HepG2 (cell line): Measurements from ENCODE around the gene CENPVL1. TPM values are rescaled to one million over a fixed set of nuclear protein-coding genes. Genes with fewer than 3 reads are reported as not detected.

ENCODE experiments used
- ATAC-seq: fragments of 200-7000 bp; cut with Tn5 transposase; 3 replicates; pipeline ENCODE4 v1.9.1; 2020; ENCODE audit warnings: mild to moderate bottlenecking, moderate library complexity
- BruUV-seq: library from RNA; stranded (reverse); fragments of 400-500 nt; replicated peaks from 2 replicates; lab custom pipeline; 2021; lab: Mats Ljungman, UMichigan
- CTCF ChIA-PET: fragments of 300-600 bp; formaldehyde crosslinking; extraction: SDS; loops from one replicate; lab custom pipeline; 2021; ENCODE audit warnings: low total read pairs, inconsistent platforms, low intra/inter-chr PET ratio; lab: Yijun Ruan, JAX
- POLR2A ChIA-PET: fragments of 350-600 bp; sonication (Branson Sonifier 250); formaldehyde crosslinking; loops from one replicate; lab custom pipeline; 2020; ENCODE audit warnings: antibody characterized with exemption, inconsistent platforms; lab: Yijun Ruan, JAX
- DNase-seq: peaks from one replicate; pipeline ENCODE4 v3.0.0-alpha.2; 2015; ENCODE audit warnings: low spot score
- FAIRE-seq: peaks from 3 replicates; lab custom pipeline; 2011; peaks lifted over from hg19 to GRCh38; lab: Jason Lieb, UNC
- H2AFZ ChIP-seq: one replicate; pipeline ENCODE4 v1.6.1; 2011; ENCODE audit warnings: low read length, inconsistent platforms
- H3K27ac ChIP-seq: fragments of 300-600 bp; 3 replicates; pipeline ENCODE4 v1.8.0; 2011; ENCODE audit warnings: mixed run types, mild to moderate bottlenecking, mixed read lengths, low read length, inconsistent platforms; ENCODE audit not compliant: insufficient read depth; ENCODE audit errors: extremely low read length
- H3K27me3 ChIP-seq, 2 experiments: fragments of 200-600 bp in 1 of 2; 2 replicates in 1 of 2; 3 replicates in 1 of 2; pipeline versions ENCODE4 v1.6.0 to v1.8.0; 2011; ENCODE audit warnings: low read length in 2 of 2, mild to moderate bottlenecking in 2 of 2, moderate library complexity in 2 of 2, inconsistent platforms in 1 of 2; ENCODE audit not compliant: insufficient read depth in 2 of 2, control insufficient read depth in 1 of 2
- H3K36me3 ChIP-seq, 2 experiments: fragments of 200-600 bp in 1 of 2; replicated peaks in 1 of 2; 2 replicates in 1 of 2; 3 replicates in 1 of 2; pipeline versions ENCODE4 v1.5.1 to v1.8.0; 2011; ENCODE audit warnings: low read length in 2 of 2, inconsistent platforms in 1 of 2; ENCODE audit not compliant: insufficient read depth in 2 of 2, control insufficient read depth in 1 of 2
- H3K4me1 ChIP-seq: 2 replicates; pipeline ENCODE4 v1.5.1; 2012; ENCODE audit warnings: low read length, inconsistent platforms; ENCODE audit not compliant: insufficient read depth
- H3K4me2 ChIP-seq: 2 replicates; pipeline ENCODE4 v1.6.0; 2011; ENCODE audit warnings: low read depth, low read length, inconsistent platforms
- H3K4me3 ChIP-seq, 3 experiments: fragments of 200-600 bp in 1 of 3; sonication (generic), shearing (Covaris generic) in 1 of 3; replicated peaks in 1 of 3; 2 replicates each; pipeline ENCODE4 v1.5.1; 2011 to 2016; ENCODE audit warnings: low read length in 3 of 3, inconsistent platforms in 2 of 3, low read depth in 2 of 3, mild to moderate bottlenecking in 2 of 3, control low read depth in 1 of 3, mixed read lengths in 1 of 3; ENCODE audit not compliant: insufficient read depth in 1 of 3
- H3K79me2 ChIP-seq: one replicate; pipeline ENCODE4 v1.6.1; 2011; ENCODE audit warnings: low read length, inconsistent platforms; ENCODE audit not compliant: insufficient read depth
- H3K9ac ChIP-seq: 2 replicates; pipeline ENCODE4 v1.6.0; 2011; ENCODE audit warnings: mild to moderate bottlenecking, low read depth, low read length, inconsistent platforms; ENCODE audit not compliant: insufficient read depth
- H3K9me3 ChIP-seq: 2 replicates; pipeline ENCODE4 v1.5.1; 2012; ENCODE audit warnings: mild to moderate bottlenecking, low read length
- H4K20me1 ChIP-seq: 2 replicates; pipeline ENCODE4 v1.6.0; 2011; ENCODE audit warnings: inconsistent platforms, mild to moderate bottlenecking, low read length, moderate library complexity; ENCODE audit not compliant: insufficient read depth
- ATF6 ChIP-seq: sonication (generic); formaldehyde crosslinking; conservative IDR thresholded peaks from 2 replicates; pipeline ENCODE4 v1.4.0; 2020; ENCODE audit warnings: missing genetic modification reagents
- ETV6 ChIP-seq: sonication (generic); formaldehyde crosslinking; conservative IDR thresholded peaks from 2 replicates; pipeline ENCODE4 v1.4.0; 2020; ENCODE audit warnings: missing genetic modification reagents
- GRHL1 ChIP-seq: sonication (generic); formaldehyde crosslinking; conservative IDR thresholded peaks from 2 replicates; pipeline ENCODE4 v1.8.0; 2022; ENCODE audit warnings: missing genetic modification reagents
- NFYB ChIP-seq: sonication (generic); formaldehyde crosslinking; IDR thresholded peaks from 2 replicates; pipeline ENCODE4 v1.4.0; 2020; ENCODE audit warnings: missing genetic modification reagents
- PITX1 ChIP-seq: sonication (generic); formaldehyde crosslinking; IDR thresholded peaks from 2 replicates; pipeline ENCODE4 v1.5.1; 2020; ENCODE audit warnings: mild to moderate bottlenecking, missing genetic modification reagents
- SSRP1 ChIP-seq: IDR thresholded peaks from 2 replicates; pipeline ENCODE4 v1.6.1; 2016; ENCODE audit warnings: control low read depth
- TBP ChIP-seq: sonication (generic); formaldehyde crosslinking; IDR thresholded peaks from 2 replicates; pipeline ENCODE4 v1.5.0; 2020; ENCODE audit warnings: missing genetic modification reagents
- TCF7 ChIP-seq: sonication (generic); IDR thresholded peaks from 2 replicates; pipeline ENCODE4 v1.6.1; 2016; ENCODE audit warnings: antibody characterized with exemption, low read depth
- TRIM24 ChIP-seq: sonication (generic); formaldehyde crosslinking; IDR thresholded peaks from 2 replicates; pipeline ENCODE4 v1.8.0; 2022; ENCODE audit warnings: mild to moderate bottlenecking, missing genetic modification reagents
- ZBTB26 ChIP-seq: IDR thresholded peaks from 2 replicates; pipeline ENCODE4 v1.6.1; 2016; ENCODE audit warnings: missing compliant biosample characterization, missing genetic modification reagents, borderline replicate concordance
- ZFP36 ChIP-seq: fragments of 150-350 bp; IDR thresholded peaks from 2 replicates; pipeline ENCODE4 v1.6.1; 2018; ENCODE audit warnings: borderline replicate concordance, low read length, low read depth; ENCODE audit not compliant: partially characterized antibody
- ZNF549 ChIP-seq: sonication (generic); formaldehyde crosslinking; IDR thresholded peaks from 2 replicates; pipeline ENCODE4 v1.5.0; 2020; ENCODE audit warnings: missing genetic modification reagents
- ZNF564 ChIP-seq: sonication (generic); formaldehyde crosslinking; IDR thresholded peaks from 2 replicates; pipeline ENCODE4 v1.8.1; 2023; ENCODE audit warnings: mild to moderate bottlenecking, missing genetic modification reagents
- ZNF570 ChIP-seq: sonication (generic); formaldehyde crosslinking; IDR thresholded peaks from 2 replicates; pipeline ENCODE4 v1.4.0; 2020; ENCODE audit warnings: mild to moderate bottlenecking, missing genetic modification reagents, borderline replicate concordance
- ZNF740 ChIP-seq: sonication (generic); formaldehyde crosslinking; IDR thresholded peaks from 2 replicates; pipeline ENCODE4 v1.4.0; 2020; ENCODE audit warnings: missing genetic modification reagents
- ZNF776 ChIP-seq: sonication (generic); formaldehyde crosslinking; IDR thresholded peaks from 2 replicates; pipeline ENCODE4 v1.4.0; 2020; ENCODE audit warnings: mild to moderate bottlenecking, missing genetic modification reagents
- WGBS: methylation state at CpG from one replicate; pipeline ENCODE4 v1.1.6; 2017; ENCODE audit warnings: low lambda C conversion rate; 5-methylcytosine and 5-hydroxymethylcytosine counted together
- in situ Hi-C: cut with HindIII; loops from 2 replicates; pipeline ENCODE4 v1.10.0; 2017; ENCODE audit warnings: low pct_unique_long_range_greater_than_20kb; ENCODE audit not compliant: extremely low pct_ligation_motif_present
- intact Hi-C: fragments of 100-400 bp; cut with micrococcal nuclease; formaldehyde crosslinking; loops from one replicate; pipeline ENCODE4 v1.10.0; 2022; ENCODE audit not compliant: unreplicated experiment
- polyA plus RNA-seq, 8 experiments: library from polyadenylated mRNA; depleted of rRNA in 3 of 8; stranded (reverse) in 7 of 8; unstranded in 1 of 8; fragments of >200 nt; fragmentation: Illumina TruSeq in 4 of 8; extraction: Trizol in 4 of 8; gene quantifications; 2 replicates each; pipeline versions ENCODE4 v1.2.1 to v1.2.3, GENCODE V29; 2011 to 2016; ENCODE audit warnings: low read depth in 4 of 8, missing spikeins in 1 of 8, mixed read lengths in 1 of 8; ENCODE audit not compliant: insufficient read depth in 1 of 8
- total RNA-seq, 5 experiments: library from RNA; depleted of rRNA; stranded (reverse); fragments of >200 nt; fragmentation: Illumina TruSeq; extraction: Trizol; gene quantifications; 2 replicates each; pipeline ENCODE4 v1.2.3, GENCODE V29; 2016; ENCODE audit warnings: low read depth in 1 of 5

The CENPVL1 gene
- total and polyA plus RNA-seq, 2 of the 13 experiments (the other 11 are each of a cell fraction or from before 2014, with no cell fraction given), result not detected

GRCh38 chrX:51737091-51737490, 26.8 kb downstream of the CENPVL1 start:
- DNase-seq (no peak), FAIRE-seq (no peak), ATAC-seq (no peak)
- no peak overlapping the region for H3K4me3 ChIP-seq
- no peaks in the 10 kb centered on the region for H4K20me1 ChIP-seq
- POLR2A ChIA-PET, result no interaction called here
- H3K9ac ChIP-seq, result no peak overlapping the region
- H3K27me3 ChIP-seq, result no peaks in the 10 kb centered on the region
- intact Hi-C loops, result no loop called here
- H3K9me3 ChIP-seq, result no peaks in the 10 kb centered on the region
- H3K27ac ChIP-seq, result no peak overlapping the region
- WGBS, result 0% methylated on average over 2 of the region's 2 CpGs
- CTCF ChIA-PET, result no interaction called here
- in situ Hi-C loops, result no loop called here
- no peaks in the 10 kb centered on the region for H3K79me2 ChIP-seq
- H3K4me1 ChIP-seq, result no peaks in the 10 kb centered on the region
- H3K4me2 ChIP-seq, result no peak overlapping the region
- no peak for TF ChIP-seq ZNF776
- no peak for TF ChIP-seq ZNF549 (CRISPR knock-in tag)
- no peak for TF ChIP-seq TRIM24 (CRISPR knock-in tag)
- no peak for TF ChIP-seq ZNF564 (CRISPR knock-in tag)
- no peak for TF ChIP-seq ZBTB26 (CRISPR knock-in tag)
- TF ChIP-seq ZFP36, result no peak
- no peaks in the 10 kb centered on the region for H3K36me3 ChIP-seq
- H2AFZ ChIP-seq, result no peak overlapping the region
- BruUV-seq, result no TSS peak

- CTCF ChIA-PET, result no interaction called here
- H3K27ac ChIP-seq, result no peak overlapping the region
- H2AFZ ChIP-seq, result no peak overlapping the region
- BruUV-seq, result no TSS peak
- no peaks in the 10 kb centered on the region; a peak in 1 of 5 replicates for H3K27me3 ChIP-seq
- no peak overlapping the region for H3K9ac ChIP-seq
- intact Hi-C loops, result no loop called here
- H3K79me2 ChIP-seq, result no peaks in the 10 kb centered on the region
- H3K36me3 ChIP-seq, result no peaks in the 10 kb centered on the region
- no peaks in the 10 kb centered on the region for H4K20me1 ChIP-seq
- no peak overlapping the region for H3K4me2 ChIP-seq
- POLR2A ChIA-PET, result no interaction called here
- DNase-seq (no peak), FAIRE-seq (no peak), ATAC-seq (no peak)
- in situ Hi-C loops, result no loop called here
- H3K9me3 ChIP-seq, result no peaks in the 10 kb centered on the region
- H3K4me3 ChIP-seq, result no peak overlapping the region
- no peaks in the 10 kb centered on the region for H3K4me1 ChIP-seq
- WGBS, result 60% methylated on average over 1 of the region's 3 CpGs
- TF ChIP-seq GRHL1, result no peak
- TF ChIP-seq TBP (CRISPR knock-in tag), result no peak
- TF ChIP-seq ATF6 (CRISPR knock-in tag), result no peak
- TF ChIP-seq SSRP1 (CRISPR knock-in tag), result no peak
- TF ChIP-seq ZNF740 (CRISPR knock-in tag), result no peak
- no peak for TF ChIP-seq PITX1 (CRISPR knock-in tag)
- no peak for TF ChIP-seq ETV6 (CRISPR knock-in tag)
- no peak for TF ChIP-seq ZNF570 (CRISPR knock-in tag)
- TF ChIP-seq TCF7, result no peak
- TF ChIP-seq NFYB, result no peak
Observed at GRCh38 chrX:51742586-51742985, 32.3 kb downstream of the CENPVL1 start.
